ENCODE results near the gene MATR3. TPM values are rescaled to one million over a fixed set of nuclear protein-coding genes. Genes with fewer than 3 reads are reported as not detected.
A peak's percentile ranks its signal among the peaks of the same experiment; 100 is the strongest.

Gene MATR3
- total RNA-seq (2021; ENCODE audit: unreplicated experiment) (194 TPM), Bru-seq, nascent RNA (percentile 97 among the genes with signal in this experiment), BruChase-seq, experiment 1, labeled RNA remaining after a 2-hour chase (percentile 97 among the genes with signal in this experiment), BruChase-seq, experiment 2, labeled RNA remaining after a 6-hour chase (percentile 98 among the genes with signal in this experiment)
- polyA plus RNA-seq (2012; ENCODE audit: insufficient read length): 122 TPM
- long read RNA-seq, full-length matches to known transcripts: 551 of 744 reads
- long read RNA-seq, partial matches to known transcripts: 64 of 744 reads
- long read RNA-seq, other reads (novel, unspliced or antisense): 129 of 744 reads

DNA sequence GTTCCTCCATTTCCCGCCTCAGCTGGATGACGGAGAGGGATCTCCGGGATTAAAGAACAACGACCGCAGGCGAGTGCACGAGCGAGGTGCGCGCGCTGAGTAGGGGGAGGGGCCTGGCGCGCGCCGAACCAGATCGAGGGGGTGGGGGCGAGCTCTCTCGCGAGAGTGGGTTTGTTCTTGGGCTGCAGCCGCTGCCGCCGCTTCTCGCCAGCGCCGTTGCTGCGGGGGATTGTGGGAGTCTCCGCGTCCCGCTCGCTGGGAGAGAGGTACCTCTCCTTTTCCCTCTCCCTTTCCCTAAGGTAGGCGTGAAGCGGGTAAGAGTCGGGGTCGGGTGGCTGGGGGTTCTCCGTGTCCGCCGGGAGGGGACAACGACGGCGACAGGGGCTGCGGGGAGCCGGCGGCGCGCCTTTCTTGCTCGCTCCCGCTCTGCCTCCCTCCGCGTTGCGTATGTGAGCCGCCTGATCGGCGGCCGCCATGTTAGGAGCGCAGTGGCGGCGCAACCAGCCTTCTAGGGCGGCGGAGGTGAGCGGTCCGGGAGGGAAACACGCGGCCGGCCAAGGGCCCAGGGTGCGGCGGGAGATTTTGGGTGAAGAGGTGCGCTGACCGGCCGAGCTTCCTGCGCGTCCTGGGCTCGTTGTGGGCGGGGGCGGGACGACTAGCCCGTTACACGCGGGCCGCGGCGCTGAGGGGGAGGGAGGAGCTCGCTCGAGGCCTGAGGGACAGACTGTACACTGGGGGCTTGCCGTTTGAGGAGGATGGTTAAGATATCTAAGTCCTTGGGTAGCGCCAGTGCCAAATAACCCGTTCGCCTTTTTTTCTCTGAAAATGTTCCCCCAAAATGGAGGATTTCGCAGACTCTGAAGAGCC, at the start of gene MATR3:
TSS of gene MATR3 (plus strand) at position 234 of the 867 bp plus-strand sequence. CDS start 13,676 bp downstream, outside the sequence.
- POLR2A ChIA-PET: interaction anchor here (0.6 to 1.6 kb wide), 15 partner anchors 10 to 718 kb away, joined by 3 to 7 read pairs (median 5); partner anchors contain the start of gene PAIP2
- TF ChIP-seq TCF7L2 (IDR thresholded peaks at IDR 0.05; ENCODE audit: low read depth, low read length) (peak; percentile 87), REST (IDR thresholded peaks at IDR 0.05; ENCODE audit: insufficient read depth in 1 of 2, low read depth in 2 of 2, low read length in 1 of 2) (no peak), CTCF (IDR thresholded peaks at IDR 0.05) (no peak), POLR2AphosphoS5 (IDR thresholded peaks at IDR 0.05; ENCODE audit: low read depth, low read length) (peak; percentile 96), SIN3A (IDR thresholded peaks at IDR 0.05; ENCODE audit: borderline replicate concordance, insufficient read depth, low read depth, low read length) (peak; percentile 88; the same call in 1 of the 2 replicates)
- intact Hi-C loops (cut with micrococcal nuclease; ENCODE audit: unreplicated experiment): no loop called here
- DNase-seq (ENCODE audit: low read depth, low spot score) (peak; percentile 84), ATAC-seq (peak; percentile 91)
- CTCF ChIA-PET: interaction anchor here (0.5 to 0.7 kb wide), 5 partner anchors 105 to 839 kb away, joined by 4 to 10 read pairs (median 6); no protein-coding TSS in a partner anchor
- Histone ChIP-seq H3K27ac (ENCODE audit: low read length) (peak within 1 kb of the TSS; percentile 94), H3K36me3 (ENCODE audit: control insufficient read depth, insufficient read depth, low read length) (peaks cover 6% of the 10 kb centered on the region), H3K4me1 (ENCODE audit: control insufficient read depth, insufficient read depth, low read length) (peaks cover 31% of the 10 kb centered on the region), H3K9me3 (ENCODE audit: control insufficient read depth, insufficient read depth, low read depth, low read length) (no peaks in the 10 kb centered on the region), H3K27me3 (ENCODE audit: control insufficient read depth, insufficient read depth, low read length) (no peaks in the 10 kb centered on the region), H3K4me3 (ENCODE audit: low read depth in 2 of 2, low read length in 2 of 2) (peak within 1 kb of the TSS; percentile 78 to 90)
- in situ Hi-C loops (cut with HindIII; ENCODE audit: low pct_unique_long_range_greater_than_20kb, low sequenced_read_pairs): no loop called here
- no TSS peak for BruUV-seq (replicated peaks)

DNA sequence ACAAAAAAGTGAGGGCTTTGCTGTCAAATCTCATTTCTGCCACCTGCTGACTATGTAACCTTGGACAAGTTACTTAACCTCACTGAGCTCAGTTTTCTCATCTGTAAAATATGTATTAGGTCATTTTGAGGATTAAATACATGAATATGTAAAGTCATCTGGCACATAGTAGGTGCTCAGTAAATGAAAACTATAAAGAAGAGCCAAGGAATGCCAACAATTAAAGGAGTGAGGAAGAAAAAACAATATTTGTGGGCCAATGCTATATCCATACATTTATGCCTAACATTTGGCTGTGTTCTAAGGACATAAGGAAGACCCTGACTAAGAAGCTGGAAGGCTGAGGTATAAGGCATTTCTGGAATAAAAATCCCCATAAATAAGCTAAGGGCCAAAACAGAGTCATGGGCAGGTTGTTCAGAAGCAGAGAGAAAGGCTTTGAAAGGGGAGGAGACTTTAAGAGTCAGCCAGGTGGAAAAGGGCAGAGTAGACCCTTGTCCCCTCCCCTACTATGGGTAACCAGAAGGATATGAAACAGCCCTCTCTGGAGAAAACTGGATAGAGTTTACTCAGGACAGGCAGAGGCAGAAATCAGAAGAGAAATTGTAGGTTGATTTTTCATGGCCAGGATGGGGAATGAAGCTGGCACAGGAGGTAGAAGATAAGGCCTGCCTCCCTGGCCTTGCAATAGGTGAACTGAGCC, 47.8 kb upstream of the MATR3 start:
- no peak for ATAC-seq
- no peak for TF ChIP-seq POLR2AphosphoS5 (IDR thresholded peaks at IDR 0.05; ENCODE audit: low read depth, low read length)
- TF ChIP-seq CTCF (IDR thresholded peaks at IDR 0.05): no peak
- TF ChIP-seq TCF7L2 (IDR thresholded peaks at IDR 0.05; ENCODE audit: low read depth, low read length): no peak
- TF ChIP-seq SIN3A (IDR thresholded peaks at IDR 0.05; ENCODE audit: borderline replicate concordance, insufficient read depth, low read depth, low read length): no peak
- TF ChIP-seq REST (IDR thresholded peaks at IDR 0.05; ENCODE audit: insufficient read depth in 1 of 2, low read depth in 2 of 2, low read length in 1 of 2): no peak
- H3K36me3 ChIP-seq (ENCODE audit: control insufficient read depth, insufficient read depth, low read length): no peaks in the 10 kb centered on the region
- POLR2A ChIA-PET: no interaction called here
- no peak overlapping the region for H3K27ac ChIP-seq (ENCODE audit: low read length)
- no peaks in the 10 kb centered on the region for H3K4me1 ChIP-seq (ENCODE audit: control insufficient read depth, insufficient read depth, low read length)
- intact Hi-C loops (cut with micrococcal nuclease; ENCODE audit: unreplicated experiment) (no loop called here), in situ Hi-C loops (cut with HindIII; ENCODE audit: low pct_unique_long_range_greater_than_20kb, low sequenced_read_pairs) (no loop called here)
- no TSS peak for BruUV-seq (replicated peaks)
- H3K27me3 ChIP-seq (ENCODE audit: control insufficient read depth, insufficient read depth, low read length): peaks cover 3% of the 10 kb centered on the region; the same call in 1 of the 2 replicates
- no peaks in the 10 kb centered on the region; the same call in 1 of the 2 replicates for H3K9me3 ChIP-seq (ENCODE audit: control insufficient read depth, insufficient read depth, low read depth, low read length)
- CTCF ChIA-PET: no interaction called here
- H3K4me3 ChIP-seq (ENCODE audit: low read depth in 2 of 2, low read length in 2 of 2): no peak overlapping the region
- no peak for DNase-seq (ENCODE audit: low read depth, low spot score)

Measured in Panc1 (cell line).